GM12892 (cell line): ENCODE measurements around the gene ZNF579.
A peak's percentile ranks its signal among the peaks of the same experiment; 100 is the strongest.

Experiments used
- DNase-seq: peaks from one replicate; pipeline ENCODE4 v3.0.0; 2011; ENCODE audit not compliant: insufficient read length
- FAIRE-seq: peaks from 2 replicates; lab custom pipeline; 2011; peaks lifted over from hg19 to GRCh38; lab: Jason Lieb, UNC
- POLR2A ChIP-seq: IDR thresholded peaks from 2 replicates; pipeline ENCODE4 v1.6.1; 2011; ENCODE audit warnings: low read depth, low read length, control low read depth
- POLR2AphosphoS5 ChIP-seq: IDR thresholded peaks from 2 replicates; pipeline ENCODE4 v1.6.1; 2011; ENCODE audit warnings: low read depth, low read length, control low read depth
- TAF1 ChIP-seq: IDR thresholded peaks from 2 replicates; pipeline ENCODE4 v1.6.1; 2011; ENCODE audit warnings: low read depth, mild to moderate bottlenecking, control low read depth, low read length, borderline replicate concordance

ZNF579 gene

DNA sequence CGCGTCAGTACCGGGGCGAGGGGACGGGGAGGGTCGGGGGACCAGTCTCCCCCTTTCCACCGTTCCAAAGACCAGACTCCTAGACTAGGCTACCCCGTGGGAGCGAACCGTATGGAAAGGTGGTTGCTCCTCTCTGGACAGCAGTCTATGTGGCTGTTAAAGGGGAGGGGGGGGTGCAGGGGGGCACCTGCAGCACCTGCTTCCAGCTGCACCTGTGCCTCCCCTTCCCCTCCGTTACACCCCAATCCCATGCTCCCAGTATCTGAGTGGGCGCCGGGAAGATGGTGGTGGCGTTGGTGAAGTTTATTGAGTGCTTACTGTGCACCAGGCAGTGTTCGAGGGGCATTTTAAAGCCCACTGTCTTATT lies 20.0 kb upstream of the ZNF579 start:
- no peak for FAIRE-seq
- DNase-seq = no peak
- TF ChIP-seq POLR2AphosphoS5 (0 out of 2 replicates have a peak, but pooled peaks have one; percentile 17), POLR2A (no peak), TAF1 (no peak)

DNA sequence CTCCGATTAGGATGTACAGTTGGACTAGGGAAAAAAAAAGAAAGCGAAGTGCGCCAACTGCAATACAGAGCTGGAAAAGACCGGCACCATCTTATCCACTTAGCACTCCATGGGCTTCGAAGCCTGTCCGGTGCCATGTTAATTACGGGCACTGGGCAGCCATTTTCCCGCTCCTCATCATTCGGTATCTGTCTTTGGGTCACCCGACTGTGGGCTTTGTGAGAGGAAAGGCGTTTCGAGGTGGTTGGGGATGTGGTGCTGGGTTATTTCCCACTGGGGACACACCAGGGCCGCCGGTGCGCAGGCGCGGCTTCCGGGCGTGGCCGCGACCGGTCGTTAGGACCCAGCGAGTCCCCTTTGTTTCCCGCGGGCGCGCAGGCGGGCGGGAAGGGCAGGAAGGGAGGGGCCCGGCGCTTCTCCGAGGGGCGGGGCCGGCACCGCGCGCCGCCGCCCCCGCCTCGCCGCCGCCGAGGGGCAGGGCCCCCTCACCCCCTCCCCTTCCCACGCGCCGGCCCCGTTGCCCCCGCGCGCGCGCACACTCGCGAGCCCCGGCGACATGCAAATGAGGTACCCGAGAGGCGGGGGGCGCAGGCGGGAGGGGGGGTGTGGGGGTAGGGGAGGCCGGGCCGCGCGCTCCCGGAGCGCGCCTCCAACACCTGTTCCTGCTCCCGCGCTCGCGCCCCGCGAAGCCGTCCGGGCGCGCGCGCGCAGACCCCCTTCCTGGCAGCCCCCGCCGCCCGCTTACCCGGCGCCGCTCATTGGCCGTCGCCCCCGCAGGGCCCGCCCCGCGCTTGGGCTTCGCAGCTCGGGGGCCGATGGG lies 19.4 kb upstream of the ZNF579 start, which contains the start of gene ZNF524:
Gene ZNF524 (plus strand): TSS at position 447 of the 820 bp plus-strand sequence. CDS start 1,825 bp downstream, outside the sequence.
- peak; percentile 84 for DNase-seq
- TF ChIP-seq POLR2AphosphoS5 (no peak), TAF1 (peak; percentile 64), POLR2A (peak; percentile 62; the same call in 1 of the 2 replicates)
- FAIRE-seq = no peak

DNA sequence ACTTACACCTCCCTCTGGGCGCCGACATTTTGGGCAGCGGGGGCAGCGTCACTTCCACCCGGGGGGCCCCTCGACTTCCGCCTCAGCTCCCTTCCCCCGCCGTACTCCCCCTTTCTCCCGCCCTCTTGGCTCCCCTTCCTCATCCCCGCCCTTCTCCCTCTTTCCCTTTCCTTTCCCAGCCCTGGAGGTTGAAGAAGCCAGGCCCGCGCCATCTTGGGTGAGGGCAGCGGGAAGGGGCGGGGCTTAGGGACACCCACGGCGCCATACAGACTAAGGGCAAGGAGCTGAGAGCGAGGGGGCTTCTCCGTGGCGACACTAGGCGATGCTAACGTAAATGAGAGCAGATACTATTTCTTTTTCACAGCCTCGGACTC lies 18.8 kb upstream of the ZNF579 start, which contains the start of gene FIZ1:
Gene FIZ1 (minus strand): TSS at position 50 of the 374 bp plus-strand sequence. CDS start 1,652 bp downstream, outside the sequence.
- TF ChIP-seq TAF1 = no peak
- TF ChIP-seq POLR2AphosphoS5 = no peak
- TF ChIP-seq POLR2A = no peak
- FAIRE-seq (peak; percentile 97), DNase-seq (peak; percentile 81)

DNA sequence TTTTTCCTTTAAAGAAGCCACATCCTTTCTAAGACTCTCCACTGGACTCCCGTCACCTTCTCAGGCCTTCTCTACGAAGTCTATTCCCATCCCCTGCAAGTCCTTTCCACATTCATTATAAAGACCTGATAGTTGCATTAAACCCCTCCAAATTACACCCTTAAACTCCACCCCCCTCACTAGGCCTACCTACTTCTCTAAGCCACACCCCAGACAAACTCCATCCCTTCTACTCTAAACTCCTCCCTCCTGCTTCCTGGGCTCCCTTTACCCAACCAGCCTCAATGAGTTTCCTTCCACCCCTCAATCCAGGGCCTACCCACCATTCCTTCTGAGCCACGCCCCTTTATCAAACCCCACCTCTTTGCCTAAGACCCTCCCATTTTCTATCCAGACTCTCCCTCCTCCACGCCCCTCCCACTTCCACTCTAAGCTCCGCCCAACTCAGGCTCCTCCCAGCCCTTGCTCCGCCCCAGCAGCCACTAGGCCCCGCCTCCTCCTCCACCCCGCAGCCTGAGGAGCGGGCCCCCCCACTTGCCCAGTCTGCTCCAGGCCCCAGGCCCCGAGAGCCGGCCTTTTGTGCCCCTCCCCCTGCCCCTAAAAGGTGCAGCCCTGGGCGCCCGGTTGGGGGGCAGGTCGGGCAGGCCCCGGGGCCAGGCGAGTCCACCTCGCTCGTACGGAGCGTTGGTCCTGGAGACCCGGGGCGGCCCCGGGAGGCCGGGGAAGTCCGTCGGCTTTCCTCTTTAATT lies 18.2 kb upstream of the ZNF579 start:
- TF ChIP-seq TAF1 = peak; percentile 26; the same call in 1 of the 2 replicates
- TF ChIP-seq POLR2A = no peak
- peak; percentile 78 for DNase-seq
- FAIRE-seq = peak; percentile 82

DNA sequence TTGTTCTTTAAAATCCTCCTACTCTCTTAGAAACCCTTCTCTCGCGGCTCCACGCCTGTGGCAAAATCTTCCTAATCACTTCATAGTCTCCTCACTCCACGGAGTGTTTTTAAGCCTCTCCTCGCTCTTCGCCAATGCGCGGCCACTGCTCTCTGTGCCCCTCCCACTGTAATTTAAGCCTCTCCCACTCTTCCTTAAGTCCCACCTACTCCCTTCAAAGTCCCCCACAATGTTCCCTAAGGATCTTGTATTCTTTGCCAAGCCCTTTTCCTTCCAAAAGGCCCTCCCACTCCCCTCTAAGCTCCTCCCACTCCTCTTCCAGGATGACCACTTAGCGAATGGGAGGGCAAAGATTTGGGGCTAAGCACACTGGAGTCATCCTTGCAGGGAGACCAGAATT lies 17.4 kb upstream of the ZNF579 start:
- no peak for DNase-seq
- TF ChIP-seq TAF1 = no peak
- TF ChIP-seq POLR2AphosphoS5 = no peak
- TF ChIP-seq POLR2A = no peak
- FAIRE-seq = no peak

DNA sequence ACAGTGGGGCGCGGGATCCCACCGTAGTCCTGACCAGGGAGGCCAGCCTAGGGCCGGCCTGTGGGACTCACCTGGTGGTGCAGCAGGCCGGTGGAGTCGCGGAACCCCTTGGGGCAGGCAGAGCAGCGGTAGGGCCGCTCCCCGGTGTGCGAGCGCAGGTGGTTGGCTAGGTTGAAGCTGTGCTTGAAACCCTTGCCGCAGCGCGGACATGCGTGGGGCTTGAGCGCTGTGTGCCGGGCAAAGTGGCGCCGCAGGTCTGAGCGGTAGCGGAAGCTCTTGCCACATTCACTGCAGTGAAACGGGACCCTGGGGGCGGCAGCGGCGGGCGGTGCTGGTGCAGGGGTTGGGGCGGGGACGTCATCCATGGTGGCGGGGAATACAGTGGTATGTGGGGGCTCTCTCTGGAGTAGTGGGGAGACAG lies 16.9 kb upstream of the ZNF579 start:
- TF ChIP-seq POLR2A (no peak), TAF1 (no peak), POLR2AphosphoS5 (no peak)
- no peak for DNase-seq
- no peak for FAIRE-seq

DNA sequence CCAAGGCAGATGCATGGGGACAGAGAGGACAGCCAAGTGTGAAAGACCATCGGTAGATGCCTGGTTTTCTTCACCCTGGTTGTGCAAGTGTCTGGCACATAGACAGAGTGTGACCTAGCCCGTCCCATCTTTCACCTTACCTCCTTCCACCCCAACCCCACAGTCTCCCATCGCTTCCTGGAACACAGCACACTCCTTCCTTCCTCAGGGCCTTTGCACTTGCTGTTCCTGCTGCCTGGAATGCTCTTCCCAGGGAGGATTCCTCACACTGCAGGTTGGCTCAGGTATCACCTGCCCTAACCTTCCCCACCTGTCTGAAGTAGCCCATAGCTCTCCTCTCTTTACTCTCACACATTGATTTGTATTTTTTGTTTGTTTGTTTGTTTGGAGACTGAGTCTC lies 15.7 kb upstream of the ZNF579 start:
- TF ChIP-seq POLR2AphosphoS5 = no peak
- TF ChIP-seq TAF1 = no peak
- TF ChIP-seq POLR2A = no peak
- no peak for FAIRE-seq
- no peak for DNase-seq

DNA sequence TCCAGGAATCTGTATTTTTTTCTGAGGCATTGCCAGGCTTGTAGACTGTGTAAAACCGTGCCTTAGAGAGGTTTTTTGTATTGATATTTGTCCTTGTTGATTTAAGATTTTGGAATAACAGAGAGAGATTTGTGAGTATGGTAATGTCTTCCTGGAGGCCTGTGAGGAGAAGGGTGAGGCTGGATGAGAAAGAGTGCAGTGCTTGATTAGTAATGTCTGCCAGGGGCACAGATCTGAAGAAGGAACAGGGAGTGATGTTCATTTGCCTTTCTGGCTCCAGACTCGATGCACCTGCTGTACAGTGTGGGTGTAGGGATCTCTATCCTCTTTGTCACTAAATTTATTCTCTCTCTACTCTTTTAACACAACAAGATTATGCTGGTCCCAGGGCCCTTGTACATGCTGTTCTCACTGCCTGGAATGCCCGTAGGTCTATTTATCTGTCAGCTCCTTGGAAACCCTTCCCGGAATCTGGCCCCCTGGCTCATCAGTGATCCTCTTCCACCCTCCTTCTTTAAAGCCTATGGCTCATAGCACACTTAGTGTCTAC lies 14.4 kb upstream of the ZNF579 start:
- no peak for TF ChIP-seq TAF1
- no peak for TF ChIP-seq POLR2A
- no peak for TF ChIP-seq POLR2AphosphoS5
- no peak for DNase-seq
- no peak for FAIRE-seq

DNA sequence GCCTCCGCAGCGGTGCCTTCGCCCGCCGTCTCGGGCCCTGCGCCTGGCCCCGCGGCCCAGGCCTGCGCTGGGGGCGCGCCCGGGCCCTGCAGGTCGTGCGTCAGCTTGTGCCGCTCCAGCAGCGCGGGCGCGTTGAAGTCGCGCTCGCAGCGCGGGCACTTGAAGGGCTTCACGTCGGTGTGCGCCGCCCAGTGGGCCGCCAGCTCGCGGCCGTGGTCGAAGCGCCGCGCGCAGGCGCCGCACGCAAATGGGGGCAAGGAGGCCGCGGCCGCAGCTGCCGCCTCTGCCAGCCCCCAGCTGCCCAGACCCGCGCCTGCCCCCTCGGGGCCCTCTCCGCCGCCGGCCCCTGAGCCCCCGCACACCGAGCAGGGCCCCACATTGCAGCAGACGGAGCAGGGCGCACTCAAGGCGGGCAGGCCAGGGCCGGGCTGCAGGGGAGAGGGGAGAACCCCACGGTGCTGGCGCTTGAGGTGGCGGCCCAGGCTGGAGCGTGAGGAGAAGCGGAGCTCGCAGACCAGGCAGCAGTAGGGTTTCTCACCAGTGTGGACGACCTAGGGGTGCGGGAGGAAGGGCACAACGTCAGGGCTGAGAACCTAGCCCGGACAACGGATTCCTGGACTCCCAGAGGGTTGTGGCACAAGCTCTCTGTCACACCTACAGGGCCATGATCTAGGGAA lies 12.6 kb upstream of the ZNF579 start:
- FAIRE-seq = no peak
- DNase-seq = no peak
- no peak for TF ChIP-seq POLR2AphosphoS5
- TF ChIP-seq TAF1 = no peak
- TF ChIP-seq POLR2A = no peak

DNA sequence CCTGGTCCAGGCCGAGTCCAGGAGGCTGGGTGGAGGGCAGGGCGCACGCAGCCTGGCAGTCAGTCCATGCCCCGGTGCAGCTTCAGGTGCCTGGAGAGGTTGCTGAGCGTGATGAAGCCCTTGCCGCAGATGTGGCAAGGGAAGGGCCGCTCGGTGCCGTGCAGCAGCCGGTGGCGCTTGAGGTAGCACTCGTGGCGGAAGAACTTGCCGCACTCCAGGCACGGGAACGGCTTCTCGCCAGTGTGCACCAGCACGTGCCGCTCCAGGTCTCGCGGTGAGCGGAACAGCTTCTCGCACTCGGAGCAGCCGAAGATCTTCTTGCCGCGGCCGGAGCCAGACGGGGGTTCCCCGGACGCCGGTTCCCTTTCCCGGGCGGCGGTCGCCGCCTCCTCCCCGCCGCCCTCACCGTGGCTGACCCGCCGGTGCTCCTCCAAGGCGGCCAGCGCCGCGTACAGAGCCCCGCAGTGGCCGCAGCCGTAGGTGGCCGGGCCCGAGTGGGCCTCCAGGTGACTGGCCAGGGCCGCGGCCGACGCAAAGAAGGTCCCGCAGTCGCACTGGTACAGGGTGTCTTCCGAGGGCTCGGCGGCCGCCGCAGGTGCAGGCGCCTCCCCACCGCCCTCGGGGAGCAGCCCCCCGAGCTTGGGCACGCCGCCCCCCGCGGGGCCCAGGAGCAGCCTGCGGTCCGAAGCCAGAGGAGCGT lies 11.9 kb upstream of the ZNF579 start:
- FAIRE-seq = no peak
- no peak for TF ChIP-seq POLR2A
- no peak for TF ChIP-seq TAF1
- no peak for TF ChIP-seq POLR2AphosphoS5

More for the DNA sequence above, 11.9 kb upstream of the ZNF579 start:
- no peak for DNase-seq
